ENCODE measurements around the gene TAS2R39.
A peak's percentile ranks its signal among the peaks of the same experiment; 100 is the strongest.
"Not testable (repeated sequence)": the region's sequence is repeated elsewhere in the genome, so short reads cannot be mapped to it uniquely, and the experiment has no call there.

TAS2R39 gene

DNA sequence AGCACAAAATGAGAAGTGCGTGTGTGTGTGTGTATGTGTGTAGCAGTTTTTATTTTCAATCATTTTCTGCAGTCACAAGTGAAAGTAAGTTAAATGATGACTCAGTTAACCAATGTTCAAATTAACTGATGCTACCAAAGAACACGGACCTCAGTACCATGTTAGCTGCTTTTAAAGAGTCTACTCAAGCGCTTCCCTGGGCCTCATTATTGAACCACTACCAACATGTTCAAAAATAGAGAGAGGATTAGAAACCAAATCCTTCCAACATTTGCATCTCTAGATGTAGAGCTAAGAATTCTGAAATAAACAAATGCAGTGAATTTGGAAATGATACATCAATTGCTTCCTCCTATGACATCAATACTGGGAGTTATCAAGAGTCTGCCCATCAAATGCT lies at the start of gene TAS2R39:
TSS of gene TAS2R39 (plus strand) at position 396 of the 400 bp plus-strand sequence. CDS start at position 396, 0 bp downstream.
- no peak for DNase-seq

DNA sequence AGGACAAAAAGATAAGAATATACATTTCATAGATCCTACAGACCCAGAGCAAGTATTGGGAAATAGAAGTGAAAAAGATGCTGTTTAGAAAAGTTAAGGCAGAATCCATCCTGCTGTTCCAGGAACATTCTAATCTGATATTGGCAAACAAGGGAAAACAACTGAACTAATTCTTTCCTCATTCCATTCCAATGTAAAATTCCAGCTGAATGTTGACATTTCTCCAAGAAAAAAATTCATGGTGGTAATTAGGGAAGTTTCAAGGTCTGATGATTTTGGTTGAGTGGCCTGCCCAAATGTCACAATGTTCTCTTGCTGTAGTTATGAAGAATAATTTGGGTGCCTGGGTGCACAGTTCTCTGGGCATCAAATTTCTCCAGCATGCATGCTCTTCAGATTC lies 36.1 kb upstream of the TAS2R39 start:
- no peak for DNase-seq

DNA sequence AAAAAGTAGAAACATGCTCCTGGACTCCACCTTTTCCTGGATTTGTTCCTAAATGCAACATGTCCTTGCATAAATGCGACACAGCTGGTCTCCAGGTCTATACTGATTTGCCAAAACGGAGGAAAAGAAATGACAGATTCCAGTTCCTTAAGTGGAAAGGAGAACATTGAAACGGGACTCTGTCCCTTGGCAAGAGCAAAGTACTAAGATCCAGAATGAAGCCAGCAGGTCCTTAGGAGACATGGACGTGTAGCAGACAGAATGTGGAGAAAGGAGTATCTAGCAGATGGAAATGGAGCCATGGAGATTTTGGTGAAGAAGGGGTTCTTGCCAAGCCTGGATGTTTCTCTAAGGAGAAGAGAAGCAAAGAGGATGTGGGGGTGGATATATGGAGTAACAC lies 35.2 kb upstream of the TAS2R39 start:
- DNase-seq: no peak

DNA sequence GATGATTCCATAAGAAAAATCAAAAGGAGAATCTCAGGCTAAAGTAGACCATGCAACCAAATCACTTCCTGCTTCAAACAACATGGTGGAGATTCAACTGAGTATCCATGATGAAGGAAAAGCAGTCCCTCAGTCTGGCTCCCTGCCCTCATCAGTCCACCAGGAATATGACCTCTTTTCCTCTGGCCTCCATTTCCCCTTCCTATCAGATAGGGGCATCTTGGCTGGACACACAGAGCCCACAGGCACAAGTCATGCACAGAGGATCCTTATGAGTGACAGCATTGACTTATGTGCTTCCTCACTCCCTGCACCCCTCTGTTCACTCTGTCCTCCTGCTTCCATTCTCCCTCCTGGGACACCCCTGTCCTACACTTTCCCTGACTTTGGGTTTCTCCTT lies 34.6 kb upstream of the TAS2R39 start:
- no peak for DNase-seq

DNA sequence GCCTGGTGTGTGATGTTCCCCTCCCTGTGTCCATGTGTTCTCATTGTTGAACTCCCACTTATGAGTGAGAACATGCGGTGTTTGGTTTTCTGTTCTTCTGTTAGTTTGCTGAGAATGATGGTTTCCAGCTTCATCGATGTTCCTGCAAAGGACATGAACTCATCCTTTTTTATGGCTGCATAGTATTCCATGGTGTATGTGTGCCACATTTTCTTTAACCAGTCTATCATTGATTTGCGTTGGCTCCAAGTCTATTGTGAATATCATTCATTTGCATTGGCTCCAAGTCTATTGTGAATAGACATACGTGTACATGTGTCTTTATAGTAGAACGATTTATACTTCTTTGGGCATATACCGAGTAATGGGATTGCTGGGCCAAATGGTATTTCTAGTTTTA lies 32.5 kb upstream of the TAS2R39 start:
- DNase-seq: not testable (repeated sequence)

DNA sequence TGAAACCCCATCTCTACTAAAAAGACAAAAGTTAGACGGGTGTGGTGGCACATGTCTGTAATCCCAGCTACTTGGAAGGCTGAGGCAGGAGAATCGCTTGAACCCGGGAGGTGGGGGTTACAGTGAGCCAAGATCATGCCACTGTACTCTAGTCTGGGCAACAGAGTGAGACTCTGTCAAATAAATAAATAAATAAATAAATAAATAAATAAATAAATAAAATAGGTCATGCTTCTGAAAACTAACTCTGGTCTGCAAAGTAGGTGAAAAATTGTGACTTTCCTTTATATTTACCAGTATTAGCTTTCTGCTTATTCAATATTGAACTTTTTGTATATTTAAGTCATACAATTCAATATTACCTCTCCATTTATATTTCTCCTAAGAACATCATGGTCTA lies 24.6 kb upstream of the TAS2R39 start:
- DNase-seq: not testable (repeated sequence)

DNA sequence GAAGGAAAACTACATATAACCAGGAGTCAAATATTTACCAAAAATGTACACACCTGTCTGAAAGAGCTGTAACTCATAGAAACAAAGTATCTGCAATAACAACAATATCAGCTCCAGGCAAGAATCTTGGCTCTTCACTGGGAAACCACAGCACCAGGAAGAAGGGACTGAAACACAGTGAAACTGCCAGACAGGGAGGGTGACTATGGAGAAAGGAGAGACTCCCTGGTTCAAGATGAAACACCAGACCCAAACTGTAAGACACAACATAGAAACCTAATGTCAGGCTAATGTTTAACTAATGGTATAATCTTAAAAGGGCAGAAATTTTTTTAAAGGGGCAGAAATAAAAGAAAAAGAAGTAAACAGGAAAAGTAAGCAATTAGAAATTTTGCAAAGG lies 11.5 kb upstream of the TAS2R39 start:
- DNase-seq: no peak

DNA sequence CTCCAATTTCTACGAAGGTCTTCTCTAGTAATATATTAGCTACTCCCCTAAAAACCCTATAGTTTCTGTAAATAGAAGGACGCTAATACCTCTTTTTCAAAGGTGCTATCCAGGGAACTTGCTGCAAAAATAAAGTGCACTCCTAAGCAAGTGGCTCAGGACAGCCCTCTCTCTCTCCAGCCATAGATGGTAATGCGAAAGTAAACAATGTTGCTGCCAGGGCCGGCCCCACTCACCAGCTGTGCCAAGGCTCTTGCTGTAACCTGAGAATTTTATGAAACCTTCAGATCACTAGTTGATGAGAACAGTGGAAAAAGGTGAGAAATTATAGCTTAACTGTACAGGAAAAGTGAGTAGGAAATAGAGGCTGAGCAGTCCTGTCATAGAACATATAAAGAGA lies 10.9 kb upstream of the TAS2R39 start:
- no peak for DNase-seq

DNA sequence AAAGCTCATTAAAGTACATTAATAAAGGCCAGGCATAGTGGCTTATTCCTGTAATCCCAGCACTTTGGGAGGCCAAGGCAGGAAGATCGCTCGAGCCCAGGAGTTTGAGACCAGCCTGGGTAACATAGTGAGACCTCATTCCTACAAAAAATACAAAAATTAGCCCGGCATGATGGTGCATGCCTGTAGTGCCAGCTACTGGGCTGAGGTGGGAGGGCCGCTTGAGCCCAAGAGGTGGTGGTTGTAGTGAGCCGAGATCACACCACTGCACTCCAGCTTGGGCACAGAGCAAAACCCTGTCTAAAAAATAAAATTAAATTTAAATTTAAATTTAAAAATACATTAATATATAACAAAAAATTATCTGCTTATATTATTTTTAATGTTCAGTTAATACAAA lies 7.1 kb upstream of the TAS2R39 start:
- no peak for DNase-seq

DNA sequence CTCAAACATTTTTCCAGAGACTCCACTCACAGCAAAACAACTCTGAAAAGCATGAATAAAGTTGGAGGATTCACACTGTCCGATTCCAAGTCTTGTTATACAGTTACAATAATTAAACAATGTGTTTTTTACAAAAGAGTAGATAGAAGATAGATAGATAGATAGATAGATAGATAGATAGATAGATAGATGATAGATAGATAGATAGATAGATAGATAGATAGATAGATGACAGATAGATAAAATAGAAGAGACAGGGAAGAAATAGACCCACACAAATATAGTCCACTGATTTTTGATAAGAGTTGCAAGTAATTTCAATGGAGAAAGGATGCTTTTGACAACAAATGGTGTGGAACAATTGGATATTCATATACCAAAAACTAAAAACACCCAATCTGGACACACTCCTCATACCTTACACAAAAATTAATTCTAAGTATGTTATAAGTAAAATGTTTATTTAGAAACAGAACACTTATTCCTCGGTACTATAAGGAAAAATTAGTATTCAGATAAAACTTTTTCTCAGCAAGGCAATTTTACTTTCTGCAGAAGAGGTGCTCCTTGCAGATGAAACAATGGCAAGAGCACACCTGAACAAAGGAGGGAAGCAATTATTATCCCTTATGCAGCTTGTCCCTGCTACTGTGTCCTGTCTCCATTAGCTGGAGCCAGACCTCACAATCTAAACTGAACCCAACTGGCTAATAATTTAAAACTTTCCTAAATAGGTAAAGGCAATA lies 5.7 kb upstream of the TAS2R39 start:
- DNase-seq: no peak

DNA sequence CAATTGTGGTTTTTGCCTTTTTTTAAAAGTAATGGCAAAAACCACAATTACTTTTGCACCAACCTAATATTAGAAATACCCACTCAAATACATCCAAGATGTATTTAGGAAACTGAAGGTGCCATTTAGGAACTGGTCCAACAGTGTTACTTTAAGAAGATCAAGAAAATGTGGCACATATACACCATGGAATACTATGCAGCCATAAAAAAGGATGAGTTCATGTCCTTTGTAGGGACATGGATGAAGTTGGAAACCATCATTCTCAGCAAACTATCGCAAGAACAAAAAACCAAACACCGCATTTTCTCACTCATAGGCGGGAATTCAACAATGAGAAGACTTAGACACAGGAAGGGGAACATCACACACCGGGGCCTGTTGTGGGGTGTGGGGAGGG lies 2.4 kb upstream of the TAS2R39 start:
- not testable (repeated sequence) for DNase-seq

DNA sequence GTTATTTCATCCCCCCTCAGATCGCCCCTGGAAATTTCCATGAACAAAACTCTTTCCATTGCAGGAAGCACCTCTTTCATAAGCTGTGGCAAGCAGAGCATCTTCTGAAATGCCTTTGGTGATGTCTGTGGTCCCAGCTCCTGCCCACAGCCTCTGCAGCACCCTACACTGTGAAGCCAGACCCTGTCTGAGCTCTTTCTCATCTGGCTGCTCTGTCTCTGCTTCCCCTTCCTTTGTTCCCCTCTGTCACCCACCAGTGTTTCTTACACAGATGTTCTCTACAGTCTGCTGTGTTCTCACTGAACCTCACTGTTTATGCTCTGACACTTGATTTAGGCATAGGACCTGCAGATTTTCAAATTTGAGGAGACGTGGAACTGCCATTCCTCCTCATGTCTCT lies 1.9 kb upstream of the TAS2R39 start:
- no peak for DNase-seq

DNA sequence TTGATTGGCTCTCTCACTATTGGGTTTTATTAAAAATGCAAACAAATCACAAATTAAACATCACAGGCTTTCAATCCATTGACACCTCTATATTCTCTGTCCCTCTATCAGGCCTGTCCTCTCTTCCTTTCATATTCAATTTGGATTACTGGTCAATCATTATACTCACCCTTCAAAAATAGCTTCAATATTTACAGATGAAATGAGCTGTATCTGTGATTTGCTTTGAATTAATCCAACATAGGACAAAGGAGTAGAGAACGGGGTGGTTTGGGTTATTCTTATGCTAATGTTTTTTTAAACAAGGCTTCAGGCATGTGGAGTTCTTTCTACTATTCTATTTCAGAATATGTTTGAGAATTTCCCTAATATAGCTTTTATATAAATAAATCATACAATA lies 2.3 kb downstream of the TAS2R39 start:
- no peak for DNase-seq

DNA sequence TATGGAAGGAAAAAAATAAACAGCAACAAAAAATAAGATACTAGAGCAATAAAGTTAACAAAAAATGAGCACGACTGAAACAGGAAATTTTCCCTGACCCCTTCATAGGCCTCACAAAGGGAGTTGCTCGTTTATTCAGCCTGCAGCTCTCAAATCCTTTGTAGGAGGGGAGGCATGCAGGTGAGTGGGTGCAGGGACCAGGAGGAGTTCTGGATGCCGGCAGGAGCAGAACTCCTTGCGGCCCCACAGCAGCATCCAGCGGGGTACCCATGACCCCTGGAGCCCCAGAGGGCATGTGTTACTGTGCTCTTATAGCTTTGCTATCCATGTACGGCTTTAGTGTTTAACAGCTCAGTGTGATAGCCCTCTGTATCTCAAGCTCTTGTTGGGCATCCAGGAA lies 5.8 kb downstream of the TAS2R39 start:
- no peak for DNase-seq

DNA sequence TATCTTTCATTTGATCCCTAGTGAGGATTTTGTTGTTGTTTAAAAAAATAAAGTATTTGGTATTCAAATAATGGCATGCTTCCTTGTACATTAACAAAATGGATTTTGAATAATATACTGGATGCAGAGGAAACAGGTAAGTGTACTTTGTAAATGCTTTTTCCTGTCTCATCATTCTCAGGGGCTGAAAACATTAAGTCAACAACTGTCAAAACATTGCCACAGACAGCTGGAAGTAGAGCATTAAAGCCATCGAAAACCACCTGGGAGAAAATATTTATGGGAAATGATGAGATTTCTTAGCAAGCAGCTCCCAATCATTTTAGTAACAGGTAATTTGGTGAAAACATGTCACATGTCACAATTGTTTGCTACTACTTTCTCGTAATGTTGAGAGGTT lies 10.7 kb downstream of the TAS2R39 start:
- no peak for DNase-seq

DNA sequence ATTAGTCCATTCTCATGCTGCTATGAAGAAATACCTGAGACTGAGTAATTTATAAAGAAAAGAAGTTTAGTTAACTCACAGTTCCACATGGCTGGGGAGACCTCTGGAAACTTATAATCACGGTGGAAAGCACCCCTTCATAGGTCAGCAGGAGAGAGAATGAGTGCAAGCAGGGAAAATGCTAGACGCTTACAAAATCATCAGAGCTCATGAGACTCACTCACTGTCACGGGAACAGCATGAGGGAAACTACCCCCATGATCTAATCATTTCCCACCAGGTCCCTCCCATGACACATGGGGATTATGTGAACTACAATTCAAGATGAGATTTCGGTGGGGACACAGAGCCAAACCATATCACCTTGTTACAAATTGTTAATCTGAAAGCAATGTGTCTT lies 15.8 kb downstream of the TAS2R39 start:
- DNase-seq: no peak

DNA sequence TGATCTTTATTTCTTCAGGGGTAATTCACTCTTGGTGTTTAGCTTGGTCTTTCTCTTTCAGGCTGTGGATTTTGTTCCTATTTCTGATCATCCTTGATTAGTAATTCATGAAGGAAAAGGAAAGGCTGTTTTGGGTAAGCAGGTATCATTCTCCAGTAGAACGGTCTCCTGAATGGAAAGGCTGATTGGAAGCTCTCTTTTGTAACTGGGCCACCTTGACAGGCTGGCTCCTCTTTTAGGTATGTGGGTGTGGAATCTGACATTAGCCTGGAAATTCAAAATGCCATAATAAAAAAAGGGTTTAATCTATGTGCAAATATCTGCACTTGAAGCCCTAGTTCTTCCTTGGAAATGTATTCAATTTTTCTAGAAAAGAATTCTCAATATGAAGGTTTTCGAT lies 18.9 kb downstream of the TAS2R39 start:
- DNase-seq: no peak

DNA sequence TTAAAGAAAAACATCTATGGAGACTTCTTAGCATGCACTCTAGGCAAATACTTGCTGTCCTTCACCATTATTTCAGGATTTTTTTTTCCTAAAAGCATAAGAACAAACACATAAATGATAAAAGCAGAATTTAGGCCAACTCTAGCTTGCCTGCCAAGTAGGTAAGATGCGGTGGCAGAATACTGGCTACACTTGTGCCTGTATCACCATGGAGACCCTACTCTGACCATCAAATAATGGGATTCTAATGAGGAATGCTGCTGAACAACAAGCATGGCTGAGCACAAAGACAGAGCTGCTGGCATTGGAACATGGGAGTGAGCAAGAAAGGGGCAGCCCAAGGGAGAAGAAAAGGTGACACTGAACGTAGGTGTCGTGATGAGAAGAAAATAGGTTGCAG lies 20.2 kb downstream of the TAS2R39 start:
- peak in 1 of 56 donors; percentile 8 for DNase-seq

DNA sequence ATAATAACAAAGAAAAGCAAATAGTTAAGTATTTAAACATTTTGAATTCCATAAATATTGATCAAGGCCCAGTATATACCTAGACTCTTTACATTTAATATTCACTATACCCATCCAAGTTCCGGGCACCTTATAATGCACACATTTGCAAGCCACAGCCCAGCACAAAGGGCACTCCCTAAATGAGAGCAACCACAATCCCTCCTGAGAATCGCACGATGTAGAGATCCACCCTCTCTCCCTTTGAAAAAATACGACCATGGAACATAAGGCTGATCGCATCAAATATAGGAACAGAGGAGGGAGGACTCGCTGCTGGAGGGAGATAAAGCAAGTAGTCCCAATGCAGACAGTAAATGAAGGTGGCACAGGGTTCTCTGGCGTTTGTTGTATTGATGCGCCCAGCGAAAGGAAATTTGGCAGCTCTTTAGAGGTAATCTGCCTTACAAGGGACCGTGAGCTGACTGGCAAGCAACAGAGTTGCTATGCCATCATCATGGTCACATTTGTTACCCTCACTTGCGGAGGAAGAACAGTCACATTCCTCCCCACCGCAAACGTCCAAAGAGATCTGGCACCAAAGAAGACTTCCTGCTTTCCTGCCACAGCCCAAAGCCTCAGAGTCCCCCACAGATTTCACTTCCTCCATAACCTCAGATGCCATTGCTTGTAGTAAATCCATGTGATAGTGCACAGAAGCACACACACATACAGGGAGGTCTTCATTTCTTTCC lies 22.5 kb downstream of the TAS2R39 start:
- DNase-seq: peak in 15 of 56 donors; percentile 2 to 49 (median 15)

DNA sequence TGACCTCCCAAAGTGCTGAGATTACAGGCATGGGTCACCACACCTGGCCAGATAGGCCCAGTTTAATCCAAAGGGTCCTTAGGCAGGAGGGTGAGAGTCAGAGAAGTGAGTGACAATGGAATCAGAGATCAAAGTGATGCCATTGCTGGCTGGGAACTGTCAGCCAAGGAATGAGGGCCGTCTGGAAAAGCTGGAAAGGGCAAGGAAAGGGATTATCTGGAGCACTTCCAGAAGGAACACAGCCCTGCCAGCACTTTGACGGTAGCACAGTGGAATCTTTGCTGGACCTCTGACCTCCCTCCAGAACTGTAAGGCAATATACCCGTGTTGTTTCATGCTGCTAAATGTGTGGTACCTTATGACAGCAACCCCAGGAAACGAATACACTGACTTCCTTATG lies 27.3 kb downstream of the TAS2R39 start:
- DNase-seq: no peak

DNA sequence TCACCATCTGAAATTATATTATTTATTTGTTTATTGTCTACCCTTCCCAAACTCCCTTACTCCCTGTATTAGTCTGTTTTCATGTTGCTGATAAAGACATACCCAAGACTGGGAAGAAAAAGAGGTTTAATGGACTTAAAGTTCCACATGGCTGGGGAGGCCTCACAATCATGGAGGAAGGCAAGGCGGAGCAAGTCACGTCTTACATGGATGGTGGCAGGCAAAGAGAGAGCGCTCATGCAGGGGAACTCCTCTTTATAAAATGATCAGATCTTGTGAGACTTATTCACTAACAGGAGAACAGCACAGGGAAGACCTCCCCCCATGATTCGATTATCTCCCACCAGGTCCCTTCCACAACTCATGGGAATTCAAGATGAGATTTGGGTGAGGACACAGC lies 30.3 kb downstream of the TAS2R39 start:
- DNase-seq: not testable (repeated sequence)

DNA sequence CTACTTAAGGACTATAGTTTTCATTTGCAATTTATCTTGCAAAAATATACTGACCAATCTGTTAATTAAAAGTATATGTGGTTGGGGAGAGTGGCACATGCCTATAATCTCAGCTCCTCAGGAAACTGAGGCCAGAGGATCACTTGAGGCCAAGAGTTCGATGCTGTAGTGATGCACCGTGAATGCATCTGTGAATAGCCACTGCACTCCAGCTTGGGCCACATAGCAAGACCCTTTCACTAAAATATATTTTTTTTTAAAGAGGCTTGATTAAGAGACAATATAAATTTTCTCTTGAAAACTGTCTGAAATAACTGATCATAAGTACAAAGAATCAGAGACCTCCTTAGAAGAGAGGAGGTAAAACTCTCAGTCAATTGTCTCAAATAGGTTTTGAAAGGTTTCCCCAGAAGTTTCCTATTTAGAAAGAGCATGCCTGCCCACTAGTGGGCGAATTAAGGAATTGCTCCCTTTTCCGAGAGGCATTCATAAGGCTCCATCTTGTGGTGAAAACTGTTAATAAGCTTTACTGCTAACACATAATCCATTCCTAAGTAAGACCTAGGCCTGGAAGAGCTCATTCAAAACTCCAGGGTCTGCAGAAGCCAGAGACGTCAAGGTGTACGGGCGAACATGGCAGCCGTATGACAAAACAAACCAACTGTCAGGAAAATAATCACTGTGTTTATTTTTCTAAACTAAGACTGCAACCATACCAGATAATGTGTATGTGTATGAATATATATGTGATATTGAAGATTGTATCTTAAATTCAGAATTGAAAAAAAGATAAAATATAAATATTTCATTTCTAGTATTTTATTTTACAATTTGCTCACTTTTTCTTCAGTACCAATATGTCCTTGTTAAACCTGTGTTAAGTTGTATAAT lies 31.8 kb downstream of the TAS2R39 start:
- peak in 40 of 56 donors; percentile 4 to 70 (median 32) for DNase-seq
